WTC11 (cell line): Measurements from ENCODE around the gene ZNF593. TPM values are rescaled to one million over a fixed set of nuclear protein-coding genes. Genes with fewer than 3 reads are reported as not detected.
A peak's percentile ranks its signal among the peaks of the same experiment; 100 is the strongest.

Experiments
- CBFB ChIP-seq: sonication (generic); formaldehyde crosslinking; IDR thresholded peaks from 2 replicates; pipeline ENCODE4 v1.8.1; 2022; ENCODE audit warnings: mild to moderate bottlenecking, low read depth, missing genetic modification reagents
- CREM ChIP-seq: sonication (generic); formaldehyde crosslinking; IDR thresholded peaks from 2 replicates; pipeline ENCODE4 v1.8.1; 2022; ENCODE audit warnings: mild to moderate bottlenecking, missing genetic modification reagents, moderate library complexity
- E2F1 ChIP-seq: sonication (generic); formaldehyde crosslinking; IDR thresholded peaks from 2 replicates; pipeline ENCODE4 v1.8.0; 2022; ENCODE audit warnings: mild to moderate bottlenecking, missing genetic modification reagents
- ELF4 ChIP-seq: sonication (generic); formaldehyde crosslinking; IDR thresholded peaks from 2 replicates; pipeline ENCODE4 v1.8.1; 2022; ENCODE audit warnings: low read depth, mild to moderate bottlenecking, moderate library complexity, missing genetic modification reagents
- ETV6 ChIP-seq: sonication (generic); formaldehyde crosslinking; IDR thresholded peaks from 2 replicates; pipeline ENCODE4 v1.8.1; 2022; ENCODE audit warnings: mild to moderate bottlenecking, missing genetic modification reagents
- FOXP1 ChIP-seq: sonication (generic); formaldehyde crosslinking; IDR thresholded peaks from 2 replicates; pipeline ENCODE4 v1.8.0; 2022; ENCODE audit warnings: missing genetic modification reagents, mild to moderate bottlenecking, moderate library complexity, borderline replicate concordance
- GTF2I ChIP-seq: fragments of 250-450 bp; sonication (Bioruptor Pico); conservative IDR thresholded peaks from 2 replicates; pipeline ENCODE4 v1.4.0; 2021; ENCODE audit warnings: mild to moderate bottlenecking
- JAZF1 ChIP-seq: fragments of 250-450 bp; sonication (Bioruptor Pico); IDR thresholded peaks from 2 replicates; pipeline ENCODE4 v1.9.0; 2021; ENCODE audit warnings: moderate library complexity, mild to moderate bottlenecking, inconsistent platforms
- JUN ChIP-seq: sonication (generic); formaldehyde crosslinking; IDR thresholded peaks from 2 replicates; pipeline ENCODE4 v1.8.0; 2023; ENCODE audit warnings: mild to moderate bottlenecking, missing genetic modification reagents
- MYBL2 ChIP-seq: sonication (generic); formaldehyde crosslinking; IDR thresholded peaks from 2 replicates; pipeline ENCODE4 v1.8.1; 2023; ENCODE audit warnings: mild to moderate bottlenecking, moderate library complexity, missing genetic modification reagents
- NFE2L1 ChIP-seq: sonication (generic); formaldehyde crosslinking; IDR thresholded peaks from 2 replicates; pipeline ENCODE4 v1.8.1; 2023; ENCODE audit warnings: missing genetic modification reagents
- NR2C2 ChIP-seq: sonication (generic); formaldehyde crosslinking; IDR thresholded peaks from 2 replicates; pipeline ENCODE4 v1.8.0; 2022; ENCODE audit warnings: mild to moderate bottlenecking, missing genetic modification reagents
- PRDM15 ChIP-seq: sonication (generic); formaldehyde crosslinking; IDR thresholded peaks from 2 replicates; pipeline ENCODE4 v1.8.0; 2022; ENCODE audit warnings: missing genetic modification reagents
- RORB ChIP-seq: fragments of 250-450 bp; sonication (Bioruptor Pico); IDR thresholded peaks from 2 replicates; pipeline ENCODE4 v1.9.0; 2021; ENCODE audit warnings: mild to moderate bottlenecking
- SP1 ChIP-seq: sonication (generic); formaldehyde crosslinking; conservative IDR thresholded peaks from 2 replicates; pipeline ENCODE4 v1.8.1; 2022; ENCODE audit warnings: missing genetic modification reagents
- TEAD1 ChIP-seq: sonication (generic); formaldehyde crosslinking; IDR thresholded peaks from 2 replicates; pipeline ENCODE4 v1.8.0; 2022; ENCODE audit warnings: mild to moderate bottlenecking, missing genetic modification reagents
- USF2 ChIP-seq: sonication (generic); formaldehyde crosslinking; IDR thresholded peaks from 2 replicates; pipeline ENCODE4 v1.8.1; 2023; ENCODE audit warnings: mild to moderate bottlenecking, missing genetic modification reagents, moderate library complexity
- ZNF138 ChIP-seq: sonication (generic); formaldehyde crosslinking; conservative IDR thresholded peaks from 2 replicates; pipeline ENCODE4 v1.8.1; 2022; ENCODE audit warnings: mild to moderate bottlenecking, moderate library complexity, missing genetic modification reagents
- ZNF232 ChIP-seq: sonication (generic); formaldehyde crosslinking; IDR thresholded peaks from 2 replicates; pipeline ENCODE4 v1.8.0; 2022; ENCODE audit warnings: mild to moderate bottlenecking, missing genetic modification reagents
- ZNF263 ChIP-seq: sonication (generic); formaldehyde crosslinking; IDR thresholded peaks from 2 replicates; pipeline ENCODE4 v1.8.1; 2022; ENCODE audit warnings: low read depth, mild to moderate bottlenecking, moderate library complexity, missing genetic modification reagents
- ZNF423 ChIP-seq: fragments of 250-450 bp; sonication (Bioruptor Pico); IDR thresholded peaks from 2 replicates; pipeline ENCODE4 v2.1.2; 2022; ENCODE audit warnings: mild to moderate bottlenecking, moderate library complexity
- ZNF671 ChIP-seq: fragments of 250-450 bp; sonication (Bioruptor Pico); IDR thresholded peaks from 2 replicates; pipeline ENCODE4 v1.8.0; 2021; ENCODE audit warnings: mild to moderate bottlenecking
- total RNA-seq: library from RNA; stranded (reverse); gene quantifications from 3 replicates; pipeline ENCODE4 v1.2.3, GENCODE V29; 2021
- TF ChIP-seq, protein P1 (sequence below): fragments of 250-450 bp; sonication (Bioruptor Pico); conservative IDR thresholded peaks from 2 replicates; pipeline ENCODE4 v1.9.0; 2021; ENCODE audit warnings: mild to moderate bottlenecking
- TF ChIP-seq, protein P2 (sequence below): sonication (generic); formaldehyde crosslinking; IDR thresholded peaks from 2 replicates; pipeline ENCODE4 v1.8.1; 2023; ENCODE audit warnings: mild to moderate bottlenecking, missing genetic modification reagents, borderline replicate concordance
- TF ChIP-seq, protein P3 (sequence below): sonication (generic); formaldehyde crosslinking; IDR thresholded peaks from 2 replicates; pipeline ENCODE4 v1.8.1; 2022; ENCODE audit warnings: mild to moderate bottlenecking, moderate library complexity, missing genetic modification reagents

The ZNF593 gene
- total RNA-seq, 1 experiment from 2014 or later: 49.1 TPM

GRCh38 chr1:26164036-26164860 is 5.5 kb upstream of the ZNF593 start (continued):
- TF ChIP-seq MYBL2 (CRISPR knock-in tag): peak; percentile 21; the same call in 1 of the 2 replicates
- peak; percentile 92 for TF ChIP-seq USF2 (CRISPR knock-in tag)
- no peak for TF ChIP-seq RORB (CRISPR knock-in tag)
- no peak for TF ChIP-seq CBFB (CRISPR knock-in tag)
- TF ChIP-seq ELF4 (CRISPR knock-in tag): no peak
- no peak for TF ChIP-seq ZNF671 (CRISPR knock-in tag)
- TF ChIP-seq NFE2L1: no peak
- TF ChIP-seq ZNF138 (CRISPR knock-in tag): no peak
- TF ChIP-seq, protein P1, sequence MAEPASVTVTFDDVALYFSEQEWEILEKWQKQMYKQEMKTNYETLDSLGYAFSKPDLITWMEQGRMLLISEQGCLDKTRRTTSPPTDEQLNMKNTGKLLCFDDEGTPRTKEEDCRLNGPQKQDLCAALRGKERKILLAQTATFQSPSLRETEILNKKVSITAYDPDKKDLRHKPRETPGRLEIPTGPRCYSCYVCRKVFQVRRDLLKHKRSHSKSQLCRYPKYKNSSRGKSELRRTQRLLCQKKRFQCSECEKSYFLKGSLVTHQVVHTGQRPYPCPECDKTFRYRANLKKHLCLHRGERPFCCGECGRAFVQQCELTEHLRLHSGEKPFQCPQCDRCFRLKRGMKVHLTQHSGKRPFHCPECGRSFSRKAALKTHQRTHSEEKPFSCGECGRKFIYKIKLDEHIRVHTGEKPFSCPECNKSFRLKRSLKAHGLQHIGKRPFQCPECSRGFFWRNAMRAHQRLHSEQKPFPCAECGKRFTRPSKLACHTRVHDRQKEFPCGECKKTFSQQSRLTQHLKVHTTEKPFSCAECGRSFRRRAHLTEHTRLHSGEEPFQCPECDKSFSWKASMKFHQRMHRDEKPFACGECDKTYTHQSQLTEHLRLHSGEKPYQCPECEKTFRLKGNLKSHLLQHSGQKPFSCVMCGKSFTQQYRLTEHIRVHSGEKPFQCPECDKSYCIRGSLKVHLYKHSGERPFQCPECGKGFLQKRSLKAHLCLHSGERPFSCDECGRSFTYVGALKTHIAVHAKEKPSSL (CRISPR knock-in tag): no peak
- TF ChIP-seq TEAD1 (CRISPR knock-in tag): peak; percentile 59
- TF ChIP-seq JUN (CRISPR knock-in tag): no peak
- TF ChIP-seq E2F1: no peak
- TF ChIP-seq ZNF232 (CRISPR knock-in tag): no peak
- TF ChIP-seq CREM: 0 out of 2 replicates have a peak, but pooled peaks have one; percentile 40
- TF ChIP-seq, protein P2, sequence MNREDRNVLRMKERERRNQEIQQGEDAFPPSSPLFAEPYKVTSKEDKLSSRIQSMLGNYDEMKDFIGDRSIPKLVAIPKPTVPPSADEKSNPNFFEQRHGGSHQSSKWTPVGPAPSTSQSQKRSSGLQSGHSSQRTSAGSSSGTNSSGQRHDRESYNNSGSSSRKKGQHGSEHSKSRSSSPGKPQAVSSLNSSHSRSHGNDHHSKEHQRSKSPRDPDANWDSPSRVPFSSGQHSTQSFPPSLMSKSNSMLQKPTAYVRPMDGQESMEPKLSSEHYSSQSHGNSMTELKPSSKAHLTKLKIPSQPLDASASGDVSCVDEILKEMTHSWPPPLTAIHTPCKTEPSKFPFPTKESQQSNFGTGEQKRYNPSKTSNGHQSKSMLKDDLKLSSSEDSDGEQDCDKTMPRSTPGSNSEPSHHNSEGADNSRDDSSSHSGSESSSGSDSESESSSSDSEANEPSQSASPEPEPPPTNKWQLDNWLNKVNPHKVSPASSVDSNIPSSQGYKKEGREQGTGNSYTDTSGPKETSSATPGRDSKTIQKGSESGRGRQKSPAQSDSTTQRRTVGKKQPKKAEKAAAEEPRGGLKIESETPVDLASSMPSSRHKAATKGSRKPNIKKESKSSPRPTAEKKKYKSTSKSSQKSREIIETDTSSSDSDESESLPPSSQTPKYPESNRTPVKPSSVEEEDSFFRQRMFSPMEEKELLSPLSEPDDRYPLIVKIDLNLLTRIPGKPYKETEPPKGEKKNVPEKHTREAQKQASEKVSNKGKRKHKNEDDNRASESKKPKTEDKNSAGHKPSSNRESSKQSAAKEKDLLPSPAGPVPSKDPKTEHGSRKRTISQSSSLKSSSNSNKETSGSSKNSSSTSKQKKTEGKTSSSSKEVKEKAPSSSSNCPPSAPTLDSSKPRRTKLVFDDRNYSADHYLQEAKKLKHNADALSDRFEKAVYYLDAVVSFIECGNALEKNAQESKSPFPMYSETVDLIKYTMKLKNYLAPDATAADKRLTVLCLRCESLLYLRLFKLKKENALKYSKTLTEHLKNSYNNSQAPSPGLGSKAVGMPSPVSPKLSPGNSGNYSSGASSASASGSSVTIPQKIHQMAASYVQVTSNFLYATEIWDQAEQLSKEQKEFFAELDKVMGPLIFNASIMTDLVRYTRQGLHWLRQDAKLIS (CRISPR knock-in tag): no peak
- TF ChIP-seq GTF2I: no peak
- no peak for TF ChIP-seq ETV6 (CRISPR knock-in tag)
- no peak for TF ChIP-seq ZNF263 (CRISPR knock-in tag)
- TF ChIP-seq ZNF423 (CRISPR knock-in tag): peak; percentile 50; the same call in 1 of the 2 replicates
- peak; percentile 69 for TF ChIP-seq SP1
- no peak for TF ChIP-seq JAZF1 (CRISPR knock-in tag)
- TF ChIP-seq, protein P3, sequence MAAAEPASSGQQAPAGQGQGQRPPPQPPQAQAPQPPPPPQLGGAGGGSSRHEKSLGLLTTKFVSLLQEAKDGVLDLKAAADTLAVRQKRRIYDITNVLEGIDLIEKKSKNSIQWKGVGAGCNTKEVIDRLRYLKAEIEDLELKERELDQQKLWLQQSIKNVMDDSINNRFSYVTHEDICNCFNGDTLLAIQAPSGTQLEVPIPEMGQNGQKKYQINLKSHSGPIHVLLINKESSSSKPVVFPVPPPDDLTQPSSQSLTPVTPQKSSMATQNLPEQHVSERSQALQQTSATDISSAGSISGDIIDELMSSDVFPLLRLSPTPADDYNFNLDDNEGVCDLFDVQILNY (CRISPR knock-in tag): 0 out of 2 replicates have a peak, but pooled peaks have one; percentile 42
- TF ChIP-seq NR2C2: no peak
- no peak for TF ChIP-seq PRDM15 (CRISPR knock-in tag)
- peak; percentile 50; the same call in 1 of the 2 replicates for TF ChIP-seq FOXP1
